Mesothelial cell of epicardium (in vitro differentiated cells): Measurements from ENCODE around the gene SLC9A3. TPM values are rescaled to one million over a fixed set of nuclear protein-coding genes. Genes with fewer than 3 reads are reported as not detected.
A peak's percentile ranks its signal among the peaks of the same experiment; 100 is the strongest.

Experiments used
- DNase-seq, 2 experiments: peaks; one replicate each; pipeline ENCODE4 v3.0.0; 2021; ENCODE audit warnings: low spot score in 2 of 2; ENCODE audit not compliant: unreplicated experiment in 2 of 2
- H3K27ac Mint-ChIP-seq: 2 replicates; pipeline ENCODE4 v1.8.0; 2021; ENCODE audit warnings: mixed read lengths
- H3K27me3 Mint-ChIP-seq: 2 replicates; pipeline ENCODE4 v1.8.0; 2021; ENCODE audit warnings: low read depth, mixed read lengths
- H3K36me3 Mint-ChIP-seq: 2 replicates; pipeline ENCODE4 v1.8.0; 2021; ENCODE audit warnings: mixed read lengths
- H3K4me1 Mint-ChIP-seq: 2 replicates; pipeline ENCODE4 v1.8.0; 2021; ENCODE audit warnings: mixed read lengths
- H3K4me3 Mint-ChIP-seq: 2 replicates; pipeline ENCODE4 v1.8.0; 2021; ENCODE audit warnings: mild to moderate bottlenecking, moderate library complexity, mixed read lengths
- H3K9me3 Mint-ChIP-seq: 2 replicates; pipeline ENCODE4 v1.8.0; 2021; ENCODE audit warnings: mixed read lengths
- CTCF ChIP-seq: fragments of 200-600 bp; sonication (generic); IDR thresholded peaks from one replicate; pipeline ENCODE4 v1.5.0; 2021; ENCODE audit warnings: antibody characterized with exemption; ENCODE audit not compliant: unreplicated experiment
- total RNA-seq: library from RNA; stranded (reverse); gene quantifications from 3 replicates; pipeline ENCODE4 v1.2.1, GENCODE V29; 2021

The SLC9A3 gene
- total RNA-seq, 1 donor from 2014 or later: 2.3 TPM

- Mint-ChIP-seq H3K4me1 (no peaks in the 10 kb centered on the region), H3K36me3 (peaks cover 42% of the 10 kb centered on the region), H3K9me3 (no peaks in the 10 kb centered on the region), H3K4me3 (no peak overlapping the region), H3K27ac (no peak overlapping the region), H3K27me3 (no peaks in the 10 kb centered on the region)
- TF ChIP-seq CTCF: no peak
- DNase-seq: peak in 1 of 2 experiments; percentile 18
Measured at GRCh38 chr5:462051-462481, 62.2 kb downstream of the SLC9A3 start.

- no peak for DNase-seq
- H3K4me1 Mint-ChIP-seq: no peaks in the 10 kb centered on the region
- H3K27me3 Mint-ChIP-seq: no peaks in the 10 kb centered on the region
- H3K9me3 Mint-ChIP-seq: no peaks in the 10 kb centered on the region
- H3K36me3 Mint-ChIP-seq: peaks cover 44% of the 10 kb centered on the region
- H3K27ac Mint-ChIP-seq: no peak overlapping the region
- H3K4me3 Mint-ChIP-seq: no peak overlapping the region
- no peak for TF ChIP-seq CTCF
Measured at GRCh38 chr5:460273-460625, 64.0 kb downstream of the SLC9A3 start.

- H3K4me1 Mint-ChIP-seq: no peaks in the 10 kb centered on the region
- no peak overlapping the region for H3K4me3 Mint-ChIP-seq
- H3K27ac Mint-ChIP-seq: no peak overlapping the region
- H3K27me3 Mint-ChIP-seq: no peaks in the 10 kb centered on the region
- no peaks in the 10 kb centered on the region for H3K9me3 Mint-ChIP-seq
- no peak for TF ChIP-seq CTCF
- DNase-seq: no peak
- peaks cover 47% of the 10 kb centered on the region for H3K36me3 Mint-ChIP-seq
Measured at GRCh38 chr5:459562-460272, 64.5 kb downstream of the SLC9A3 start.

DNA sequence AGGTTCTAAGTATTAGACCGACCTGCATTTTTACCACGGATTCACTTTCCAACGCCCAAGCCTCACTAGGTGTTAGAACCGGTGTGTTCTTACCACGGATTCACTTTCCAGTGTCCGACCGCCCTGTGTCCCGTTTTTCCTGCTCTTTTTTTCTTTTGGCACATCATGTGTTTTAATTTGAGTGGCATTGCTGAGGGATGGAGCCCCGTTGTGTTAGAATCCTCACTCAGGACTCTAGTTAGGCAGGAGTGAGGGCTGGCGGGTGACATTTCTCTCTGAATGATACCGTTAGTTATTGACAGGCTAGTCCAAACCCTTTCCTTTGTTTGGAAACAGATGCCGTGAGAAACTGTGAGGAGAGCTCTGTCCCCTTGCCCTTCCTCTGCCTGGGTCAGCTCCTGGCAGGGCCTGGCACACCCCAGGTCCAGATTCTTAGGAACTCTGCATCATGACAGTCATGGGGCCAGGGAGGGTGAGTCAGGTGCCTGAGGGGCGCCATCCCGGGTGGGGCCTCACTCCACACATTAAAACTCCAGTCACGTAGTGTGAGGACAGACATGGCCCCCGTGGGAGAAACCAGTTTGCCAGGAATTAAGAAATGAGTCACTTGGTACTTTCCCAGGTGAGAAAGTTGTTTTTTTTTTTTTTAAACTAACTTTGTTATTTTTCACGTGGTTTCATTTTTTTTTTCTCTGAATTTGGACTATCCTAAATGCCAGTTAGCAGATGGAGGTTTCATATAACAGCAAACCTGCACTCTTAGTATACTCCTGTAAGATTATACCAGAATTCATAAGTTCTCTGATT is 65.5 kb downstream of the SLC9A3 start:
- H3K27me3 Mint-ChIP-seq: no peaks in the 10 kb centered on the region
- H3K9me3 Mint-ChIP-seq: no peaks in the 10 kb centered on the region
- no peak for TF ChIP-seq CTCF
- no peak overlapping the region for H3K4me3 Mint-ChIP-seq
- no peaks in the 10 kb centered on the region for H3K4me1 Mint-ChIP-seq
- no peak for DNase-seq
- H3K36me3 Mint-ChIP-seq: peaks cover 50% of the 10 kb centered on the region
- H3K27ac Mint-ChIP-seq: peak overlapping the region; percentile 28

DNA sequence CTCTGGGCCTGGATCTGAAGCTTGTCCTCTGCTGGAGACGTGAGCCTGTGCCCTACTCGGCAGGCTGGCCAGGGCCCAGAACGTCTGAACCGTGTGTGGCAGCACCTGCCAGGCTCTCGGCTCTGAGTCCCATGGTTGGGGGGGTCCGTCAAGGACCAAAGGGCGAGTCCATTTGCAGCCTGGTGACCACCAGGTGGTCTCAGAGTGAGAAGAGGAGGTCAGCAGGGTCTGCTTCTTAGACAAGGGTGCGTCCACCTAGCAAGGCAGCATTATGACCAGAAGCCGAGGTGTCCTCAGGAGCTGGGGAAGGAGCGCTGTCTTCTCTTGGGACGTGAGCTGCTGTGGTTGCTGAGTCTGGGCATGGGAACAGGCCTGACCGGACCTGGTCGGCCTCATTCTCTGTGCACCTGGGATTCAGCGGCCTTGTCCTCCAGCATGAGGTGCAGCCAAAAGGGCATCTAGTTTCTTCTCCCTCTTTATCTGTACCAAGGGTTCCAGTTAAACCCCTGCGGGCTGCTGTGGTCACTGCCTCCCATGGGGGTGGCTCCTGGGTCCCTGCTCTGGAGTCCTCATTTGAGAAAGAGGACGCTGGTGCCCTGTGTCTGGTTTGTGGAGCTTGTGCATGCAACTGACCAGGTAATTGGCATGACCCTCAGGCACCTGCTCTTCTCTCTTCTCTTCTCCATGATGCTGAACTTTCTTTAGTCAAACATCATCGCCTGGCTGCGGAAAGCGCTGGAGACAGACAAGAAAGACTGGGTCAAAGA is 66.9 kb downstream of the SLC9A3 start:
- H3K4me1 Mint-ChIP-seq: no peaks in the 10 kb centered on the region
- no peaks in the 10 kb centered on the region for H3K27me3 Mint-ChIP-seq
- no peak overlapping the region for H3K27ac Mint-ChIP-seq
- no peak overlapping the region for H3K4me3 Mint-ChIP-seq
- H3K9me3 Mint-ChIP-seq: peaks cover 7% of the 10 kb centered on the region
- H3K36me3 Mint-ChIP-seq: peaks cover 53% of the 10 kb centered on the region
- no peak for TF ChIP-seq CTCF
- no peak for DNase-seq
